DND-41 (cell line): Measurements from ENCODE around the gene RAC2.

Experiments used
- ATAC-seq: fragments of 200-7000 bp; cut with Tn5 transposase; 3 replicates; pipeline ENCODE4 v1.9.1; 2021; ENCODE audit warnings: low read depth; ENCODE audit not compliant: insufficient read depth
- DNase-seq: peaks from one replicate; pipeline ENCODE4 v3.0.0-alpha.2; 2020
- H2AFZ ChIP-seq: 2 replicates; pipeline ENCODE4 v1.6.0; 2012; ENCODE audit warnings: low read depth, low read length
- H3K27ac ChIP-seq: 2 replicates; pipeline ENCODE4 v1.5.1; 2012; ENCODE audit warnings: low read length, inconsistent platforms
- H3K27me3 ChIP-seq: fragments of 200-600 bp; sonication (generic); 2 replicates; pipeline ENCODE4 v1.6.0; 2012; ENCODE audit warnings: low read length, mild to moderate bottlenecking, inconsistent platforms; ENCODE audit not compliant: insufficient read depth, poor library complexity
- H3K36me3 ChIP-seq: 2 replicates; pipeline ENCODE4 v1.5.1; 2012; ENCODE audit warnings: low read length, inconsistent platforms; ENCODE audit not compliant: insufficient read depth
- H3K4me1 ChIP-seq: 2 replicates; pipeline ENCODE4 v1.5.1; 2012; ENCODE audit warnings: mild to moderate bottlenecking, low read length; ENCODE audit not compliant: insufficient read depth
- H3K4me2 ChIP-seq: 2 replicates; pipeline ENCODE4 v1.6.0; 2012; ENCODE audit warnings: mild to moderate bottlenecking, moderate library complexity, low read length, inconsistent platforms; ENCODE audit not compliant: insufficient read depth
- H3K4me3 ChIP-seq, 2 experiments: fragments of 200-600 bp in 1 of 2; shearing (Covaris generic) in 1 of 2; 2 replicates each; pipeline ENCODE4 v1.5.1; 2012 to 2016; ENCODE audit warnings: inconsistent platforms in 2 of 2, low read length in 2 of 2, mild to moderate bottlenecking in 2 of 2, low read depth in 1 of 2, moderate library complexity in 1 of 2
- H3K79me2 ChIP-seq: 2 replicates; pipeline ENCODE4 v1.6.0; 2012; ENCODE audit warnings: low read length, inconsistent platforms; ENCODE audit not compliant: insufficient read depth
- H3K9ac ChIP-seq: 2 replicates; pipeline ENCODE4 v1.6.0; 2012; ENCODE audit warnings: low read depth, mild to moderate bottlenecking, inconsistent platforms, low read length, moderate library complexity
- H3K9me3 ChIP-seq: 2 replicates; pipeline ENCODE4 v1.5.1; 2012; ENCODE audit warnings: low read length, moderate library complexity, mild to moderate bottlenecking, inconsistent platforms; ENCODE audit not compliant: insufficient read depth, severe bottlenecking
- H4K20me1 ChIP-seq: 2 replicates; pipeline ENCODE4 v1.6.0; 2012; ENCODE audit warnings: low read length; ENCODE audit not compliant: insufficient read depth
- EZH2 ChIP-seq: IDR thresholded peaks from 3 replicates; pipeline ENCODE4 v1.6.1; 2012; ENCODE audit warnings: borderline replicate concordance, low read depth, mild to moderate bottlenecking, moderate library complexity, low read length, inconsistent platforms; ENCODE audit not compliant: severe bottlenecking
- TF ChIP-seq, protein P1 (sequence below): IDR thresholded peaks from 2 replicates; pipeline ENCODE4 v1.5.1; 2012; ENCODE audit warnings: borderline replicate concordance, low read length, moderate library complexity, mild to moderate bottlenecking; ENCODE audit not compliant: poor library complexity, severe bottlenecking; ENCODE audit errors: extremely low read depth

The RAC2 gene

DNA sequence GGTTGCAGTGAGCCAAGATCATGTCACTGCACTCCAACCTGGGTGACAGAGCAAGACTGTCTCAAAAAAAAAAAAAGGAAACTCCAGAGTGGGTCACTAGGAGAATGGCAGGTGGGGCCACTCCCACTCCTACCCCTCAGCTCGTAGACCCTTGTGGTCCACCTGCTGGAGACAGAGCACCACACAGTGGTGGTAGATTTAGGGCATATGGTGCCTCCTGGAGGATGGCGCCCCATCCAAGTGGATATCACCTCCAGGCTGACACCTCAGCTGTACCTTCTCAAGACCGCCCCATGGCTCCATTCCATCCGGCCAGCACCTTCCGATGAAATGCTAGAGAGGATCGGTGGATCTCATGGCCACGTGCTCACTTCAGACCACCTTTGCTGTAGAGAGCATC is 44.5 kb upstream of the RAC2 start:
- TF ChIP-seq, protein P1, sequence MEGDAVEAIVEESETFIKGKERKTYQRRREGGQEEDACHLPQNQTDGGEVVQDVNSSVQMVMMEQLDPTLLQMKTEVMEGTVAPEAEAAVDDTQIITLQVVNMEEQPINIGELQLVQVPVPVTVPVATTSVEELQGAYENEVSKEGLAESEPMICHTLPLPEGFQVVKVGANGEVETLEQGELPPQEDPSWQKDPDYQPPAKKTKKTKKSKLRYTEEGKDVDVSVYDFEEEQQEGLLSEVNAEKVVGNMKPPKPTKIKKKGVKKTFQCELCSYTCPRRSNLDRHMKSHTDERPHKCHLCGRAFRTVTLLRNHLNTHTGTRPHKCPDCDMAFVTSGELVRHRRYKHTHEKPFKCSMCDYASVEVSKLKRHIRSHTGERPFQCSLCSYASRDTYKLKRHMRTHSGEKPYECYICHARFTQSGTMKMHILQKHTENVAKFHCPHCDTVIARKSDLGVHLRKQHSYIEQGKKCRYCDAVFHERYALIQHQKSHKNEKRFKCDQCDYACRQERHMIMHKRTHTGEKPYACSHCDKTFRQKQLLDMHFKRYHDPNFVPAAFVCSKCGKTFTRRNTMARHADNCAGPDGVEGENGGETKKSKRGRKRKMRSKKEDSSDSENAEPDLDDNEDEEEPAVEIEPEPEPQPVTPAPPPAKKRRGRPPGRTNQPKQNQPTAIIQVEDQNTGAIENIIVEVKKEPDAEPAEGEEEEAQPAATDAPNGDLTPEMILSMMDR = no peak
- no peak for TF ChIP-seq EZH2
- no peak overlapping the region for H3K9ac ChIP-seq
- peaks cover 16% of the 10 kb centered on the region for H3K4me1 ChIP-seq
- no peak overlapping the region for H3K4me3 ChIP-seq
- no peak overlapping the region for H2AFZ ChIP-seq
- no peak for DNase-seq
- no peaks in the 10 kb centered on the region for H3K27me3 ChIP-seq
- no peak overlapping the region for H3K4me2 ChIP-seq
- peaks cover 4% of the 10 kb centered on the region for H4K20me1 ChIP-seq
- H3K9me3 ChIP-seq = no peaks in the 10 kb centered on the region
- H3K79me2 ChIP-seq = no peaks in the 10 kb centered on the region
- no peak overlapping the region for H3K27ac ChIP-seq
- ATAC-seq = no peak
- no peaks in the 10 kb centered on the region for H3K36me3 ChIP-seq

DNA sequence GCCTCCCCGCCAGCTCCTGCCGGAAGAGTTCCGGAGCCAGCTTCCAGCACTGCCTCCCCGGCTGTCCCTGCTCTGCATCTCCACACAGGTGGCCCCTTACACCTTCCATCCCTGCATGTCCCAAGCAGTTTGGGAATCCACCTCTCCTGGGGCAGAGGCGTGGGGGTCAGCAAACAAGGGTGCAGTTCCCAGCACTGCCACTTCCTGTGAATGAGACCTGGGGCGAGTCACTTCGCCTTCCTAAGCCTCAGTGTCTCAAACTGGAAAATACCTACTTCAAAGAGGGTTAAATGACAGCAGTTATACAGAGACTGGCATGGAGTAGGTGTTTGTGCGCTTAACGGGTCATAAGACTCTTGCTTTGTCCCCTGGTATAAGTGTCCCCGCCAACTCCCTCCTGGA is 43.5 kb upstream of the RAC2 start:
- H3K79me2 ChIP-seq = no peaks in the 10 kb centered on the region
- no peaks in the 10 kb centered on the region for H3K27me3 ChIP-seq
- H2AFZ ChIP-seq = no peak overlapping the region
- H4K20me1 ChIP-seq = peaks cover 4% of the 10 kb centered on the region
- H3K27ac ChIP-seq = no peak overlapping the region
- ATAC-seq (no peak), DNase-seq (no peak)
- H3K9ac ChIP-seq = no peak overlapping the region
- TF ChIP-seq, protein P1 = no peak
- no peak for TF ChIP-seq EZH2
- no peak overlapping the region for H3K4me2 ChIP-seq
- H3K36me3 ChIP-seq = no peaks in the 10 kb centered on the region
- H3K4me3 ChIP-seq = no peak overlapping the region
- peaks cover 17% of the 10 kb centered on the region for H3K4me1 ChIP-seq
- H3K9me3 ChIP-seq = no peaks in the 10 kb centered on the region

DNA sequence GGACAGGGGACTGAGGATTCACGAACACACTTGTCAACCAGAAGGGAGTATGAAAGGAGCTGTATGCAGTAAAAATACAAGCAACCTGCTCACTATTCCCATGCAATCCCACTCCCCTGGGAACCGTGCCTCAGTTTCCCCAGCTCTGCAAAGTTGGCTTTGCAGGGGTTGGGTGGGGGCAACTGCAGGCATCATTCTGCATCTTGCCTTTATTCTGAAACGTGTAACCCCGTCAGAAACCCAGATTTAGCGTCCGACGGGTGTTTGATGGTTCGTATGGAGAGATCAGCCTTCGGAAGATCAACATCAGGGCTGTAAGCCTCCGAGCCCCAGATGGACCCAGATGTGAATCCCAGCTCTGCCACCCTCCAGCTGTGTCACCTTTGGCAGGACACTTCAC is 41.9 kb upstream of the RAC2 start:
- H3K9me3 ChIP-seq = no peaks in the 10 kb centered on the region
- H3K4me2 ChIP-seq = no peak overlapping the region
- H3K9ac ChIP-seq = no peak overlapping the region
- DNase-seq = no peak
- no peak overlapping the region for H3K4me3 ChIP-seq
- TF ChIP-seq, protein P1 = no peak
- TF ChIP-seq EZH2 = no peak
- no peak overlapping the region for H2AFZ ChIP-seq
- H3K27me3 ChIP-seq = no peaks in the 10 kb centered on the region
- H3K79me2 ChIP-seq = no peaks in the 10 kb centered on the region
- no peaks in the 10 kb centered on the region for H3K36me3 ChIP-seq
- H3K4me1 ChIP-seq = peaks cover 17% of the 10 kb centered on the region
- no peak for ATAC-seq
- peaks cover 4% of the 10 kb centered on the region for H4K20me1 ChIP-seq
- H3K27ac ChIP-seq = no peak overlapping the region

DNA sequence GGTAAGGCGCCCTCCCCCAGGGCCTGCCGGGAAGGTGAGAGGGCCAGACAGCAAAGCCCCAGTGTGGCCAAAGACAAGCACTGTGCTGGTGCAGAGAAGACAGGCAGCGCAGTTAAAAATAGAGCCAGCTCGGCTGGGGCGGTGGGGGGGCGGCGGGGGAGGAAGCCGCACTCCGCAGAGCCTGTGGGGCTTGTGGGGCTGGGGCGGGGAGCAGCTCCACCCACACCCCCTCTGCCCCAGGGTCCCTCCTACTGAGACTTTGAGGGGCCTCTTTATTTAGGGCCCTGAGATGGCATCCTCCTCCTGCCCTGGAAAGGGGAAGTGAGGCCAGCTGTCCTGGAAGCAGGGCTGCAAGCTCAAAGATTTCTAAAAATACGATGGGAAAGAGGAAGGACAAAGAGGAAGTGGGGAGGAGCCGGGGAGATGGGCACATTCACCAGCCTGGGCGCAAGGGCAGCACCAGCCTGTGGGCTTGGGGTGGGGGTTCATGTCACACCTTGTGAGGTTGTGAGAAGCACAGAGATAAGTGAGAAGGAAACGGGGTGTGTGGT is 40.8 kb upstream of the RAC2 start:
- no peaks in the 10 kb centered on the region for H3K36me3 ChIP-seq
- DNase-seq (peak; percentile 58), ATAC-seq (peak; percentile 86)
- no peak overlapping the region for H3K4me2 ChIP-seq
- TF ChIP-seq, protein P1 = no peak
- TF ChIP-seq EZH2 = no peak
- peaks cover 17% of the 10 kb centered on the region for H3K4me1 ChIP-seq
- peaks cover 4% of the 10 kb centered on the region for H4K20me1 ChIP-seq
- H3K27me3 ChIP-seq = no peaks in the 10 kb centered on the region
- no peak overlapping the region; the same call in 1 of the 2 replicates for H3K9ac ChIP-seq
- no peak overlapping the region for H2AFZ ChIP-seq
- H3K4me3 ChIP-seq = no peak overlapping the region
- H3K9me3 ChIP-seq = no peaks in the 10 kb centered on the region
- no peaks in the 10 kb centered on the region for H3K79me2 ChIP-seq
- H3K27ac ChIP-seq = no peak overlapping the region
